SK-N-MC (cell line): ENCODE data around the gene FOXP4.

Experiments
- EZH2 ChIP-seq: fragments of 200-600 bp; sonication (generic); IDR thresholded peaks from one replicate; pipeline ENCODE4 v1.6.1; 2017; ENCODE audit warnings: antibody characterized with exemption
- FOXP2 ChIP-seq: optimal IDR thresholded peaks from 2 replicates; pipeline ENCODE3; 2011; ENCODE audit warnings: mild to moderate bottlenecking, moderate library complexity; ENCODE audit not compliant: insufficient read depth; ENCODE audit errors: extremely low read length, control extremely low read depth
- POLR2AphosphoS5 ChIP-seq: IDR thresholded peaks from 2 replicates; pipeline ENCODE4 v1.6.1; 2012; ENCODE audit warnings: mild to moderate bottlenecking, low read depth, low read length, borderline replicate concordance

DNA sequence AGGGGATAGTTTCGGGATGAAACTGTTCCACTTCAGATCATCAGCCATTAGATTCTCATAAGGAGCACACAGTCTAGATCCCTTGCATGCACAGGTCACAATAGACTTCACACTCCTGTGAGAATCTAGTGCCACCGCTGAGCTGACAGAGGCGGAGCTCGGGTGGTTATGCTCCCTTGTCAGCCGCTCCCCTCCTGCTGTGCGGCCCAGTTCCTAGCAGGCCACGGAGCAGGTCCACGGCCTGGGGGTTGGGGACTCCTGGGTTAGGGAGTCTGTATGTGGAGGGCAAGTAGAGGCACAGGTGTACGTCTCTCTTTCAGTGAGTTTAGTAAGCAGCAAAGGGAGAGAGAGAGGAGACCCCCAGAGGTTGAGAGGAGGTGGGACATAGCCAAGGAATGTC lies 61.6 kb downstream of the FOXP4 start:
- no peak for TF ChIP-seq POLR2AphosphoS5
- no peak for TF ChIP-seq EZH2
- TF ChIP-seq FOXP2: no peak
